UCSD-AML1 (cell line): ENCODE results near the gene PGAP2.
A peak's percentile ranks its signal among the peaks of the same experiment; 100 is the strongest.
"Not testable (repeated sequence)": the region's sequence is repeated elsewhere in the genome, so short reads cannot be mapped to it uniquely, and the experiment has no call there.

Experiments
- DNase-seq: peaks from one replicate; lab custom pipeline; 2025; ENCODE audit not compliant: unreplicated experiment; lab: John Stamatoyannopoulos, UW

PGAP2 gene

GRCh38 chr11:3803726-3804495 lies 4.4 kb upstream of the PGAP2 start:
- no peak for DNase-seq

DNA sequence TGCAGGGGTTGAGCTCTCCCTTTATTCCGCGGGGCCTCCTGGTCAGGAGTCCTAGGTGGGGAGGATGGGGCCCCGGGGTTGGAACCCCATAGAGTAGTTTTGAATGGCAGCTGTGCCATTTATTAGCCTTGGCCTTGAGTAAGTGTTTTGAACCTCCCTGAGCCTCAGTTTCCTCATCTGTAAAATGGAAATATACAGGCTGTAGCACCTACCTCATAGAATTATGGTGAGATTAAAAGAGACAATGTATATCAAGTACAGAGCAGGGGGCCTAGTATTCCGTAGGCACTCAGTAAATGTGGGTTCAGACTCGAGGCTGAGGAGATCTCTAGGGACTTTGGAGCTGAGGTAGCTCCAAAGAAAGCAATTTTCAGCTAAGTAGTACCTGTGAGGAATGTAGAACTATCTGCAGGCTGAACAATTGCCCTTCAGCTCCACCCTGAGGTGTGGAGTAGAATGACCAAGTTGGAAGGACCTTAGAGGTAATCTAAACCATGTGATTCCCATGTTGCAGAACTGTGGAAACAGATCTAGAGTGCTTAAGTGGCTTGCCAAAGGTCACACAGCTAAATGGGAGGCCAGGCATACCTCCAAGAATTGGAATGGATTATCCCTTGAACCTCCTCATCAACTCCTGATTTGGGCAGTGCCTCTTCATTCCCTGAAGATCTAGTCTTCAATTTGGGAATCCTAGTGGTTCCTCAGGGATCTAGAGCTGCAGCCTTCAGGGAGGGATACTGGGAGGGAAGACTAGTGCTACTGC lies 682 bp downstream of the PGAP2 start:
- DNase-seq, result no peak

- DNase-seq, result no peak
Observed at GRCh38 chr11:3809624-3809928, 1.2 kb downstream of the PGAP2 start.

DNA sequence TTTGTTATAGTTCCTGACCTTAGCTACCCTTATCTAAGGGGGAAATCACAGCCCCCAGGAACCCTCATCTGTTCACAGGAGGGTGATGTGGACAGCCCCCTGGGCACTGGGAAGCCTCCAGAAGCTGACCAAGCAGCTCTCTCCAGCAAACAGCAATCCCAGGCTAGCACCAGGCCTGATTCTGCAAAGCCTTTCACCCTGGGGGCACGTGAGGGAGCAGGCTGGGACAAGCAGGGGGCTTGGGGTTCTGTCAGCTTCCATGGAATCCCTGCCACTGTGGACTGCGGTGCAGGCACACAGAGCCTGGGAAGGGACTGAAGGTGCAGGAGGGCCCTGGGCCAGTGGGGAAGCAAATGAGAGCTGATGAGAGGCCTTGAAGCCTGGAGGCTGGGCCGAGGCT lies 2.1 kb downstream of the PGAP2 start:
- no peak for DNase-seq

GRCh38 chr11:3810951-3811350 lies 2.6 kb downstream of the PGAP2 start:
- no peak for DNase-seq

- not testable (repeated sequence) for DNase-seq
Observed at GRCh38 chr11:3814832-3815231, 6.5 kb downstream of the PGAP2 start.

DNA sequence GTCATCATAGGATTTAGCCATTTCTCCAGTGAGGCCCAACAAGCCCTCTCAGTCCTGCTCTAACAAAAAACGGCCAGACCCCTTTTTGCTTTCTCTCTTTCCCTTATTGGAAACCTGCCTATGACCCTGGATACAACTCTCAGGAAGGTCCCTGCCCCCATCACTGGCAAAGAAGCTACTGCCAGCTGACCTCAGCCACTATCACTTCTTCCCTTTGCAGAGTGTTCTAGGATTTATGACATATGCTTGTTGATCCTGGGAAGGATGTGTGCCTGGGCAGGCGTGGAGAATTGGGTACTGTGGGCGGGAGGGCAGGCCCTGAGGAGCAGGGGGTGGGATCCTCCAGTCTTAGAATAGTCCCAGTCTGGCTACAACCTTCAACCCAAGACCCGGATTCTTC lies 7.5 kb downstream of the PGAP2 start:
- DNase-seq, result no peak

DNA sequence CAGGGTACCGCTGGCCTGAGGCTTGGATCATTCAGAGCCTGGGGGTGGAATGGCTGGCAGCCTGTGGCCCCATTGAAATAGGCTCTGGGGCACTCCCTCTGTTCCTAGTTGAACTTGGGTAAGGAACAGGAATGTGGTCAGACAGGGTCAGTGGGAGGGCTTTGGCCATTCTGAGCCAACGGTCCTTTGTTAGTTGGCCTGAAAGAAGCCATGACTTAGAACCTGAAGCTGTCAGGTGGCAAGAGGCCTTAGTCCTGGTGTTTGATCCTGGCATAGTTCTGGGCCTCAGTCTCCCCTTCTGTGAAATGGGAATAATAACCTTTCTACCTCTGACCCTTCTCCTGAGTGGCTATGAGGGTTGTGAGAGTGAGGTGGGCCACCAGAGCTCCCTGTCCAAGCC lies 8.3 kb downstream of the PGAP2 start:
- DNase-seq, result no peak

- DNase-seq, result no peak
Observed at GRCh38 chr11:3817181-3817800, 8.9 kb downstream of the PGAP2 start.

GRCh38 chr11:3820971-3821370 lies 12.6 kb downstream of the PGAP2 start:
- DNase-seq, result no peak

DNA sequence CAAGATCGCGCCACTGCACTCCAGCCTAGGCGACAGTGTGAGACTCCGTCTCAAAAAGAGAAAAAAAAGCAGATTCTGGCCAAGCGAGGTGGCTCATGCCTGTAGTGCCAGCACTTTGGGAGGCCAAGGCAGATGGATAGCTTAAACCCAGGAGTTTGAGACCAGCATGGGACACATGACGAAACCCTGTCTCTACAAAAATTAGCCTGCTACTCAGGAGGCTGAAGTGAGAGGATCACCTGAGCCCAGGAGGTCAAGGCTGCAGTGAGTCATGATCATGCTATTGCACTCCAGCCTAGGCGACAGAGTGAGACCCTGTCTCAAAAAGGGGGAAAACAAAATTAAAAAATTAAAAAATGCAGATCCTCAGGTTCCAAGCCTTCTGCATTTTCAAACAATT lies 14.0 kb downstream of the PGAP2 start:
- DNase-seq, result no peak

DNA sequence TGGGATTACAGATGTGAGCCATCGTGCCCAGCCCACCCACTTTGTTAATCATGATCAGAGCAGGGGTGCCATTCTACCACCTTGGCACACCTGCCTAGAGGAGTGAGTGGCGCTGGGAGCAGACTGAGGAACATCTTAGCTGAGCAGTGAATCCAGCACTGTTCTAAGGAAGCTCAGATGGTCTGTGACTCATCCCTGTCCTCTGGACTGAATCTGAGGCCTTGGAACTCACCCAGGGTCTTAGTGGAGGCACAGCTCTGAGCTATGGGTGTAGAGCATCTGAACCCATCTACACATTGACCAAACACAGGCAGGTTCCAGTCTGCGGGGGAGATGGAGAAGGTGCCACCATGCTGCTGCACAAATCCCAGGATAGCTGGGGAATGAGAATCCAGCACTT lies 14.9 kb downstream of the PGAP2 start:
- DNase-seq, result no peak

GRCh38 chr11:3823762-3824506 lies 15.6 kb downstream of the PGAP2 start:
- no peak for DNase-seq

DNA sequence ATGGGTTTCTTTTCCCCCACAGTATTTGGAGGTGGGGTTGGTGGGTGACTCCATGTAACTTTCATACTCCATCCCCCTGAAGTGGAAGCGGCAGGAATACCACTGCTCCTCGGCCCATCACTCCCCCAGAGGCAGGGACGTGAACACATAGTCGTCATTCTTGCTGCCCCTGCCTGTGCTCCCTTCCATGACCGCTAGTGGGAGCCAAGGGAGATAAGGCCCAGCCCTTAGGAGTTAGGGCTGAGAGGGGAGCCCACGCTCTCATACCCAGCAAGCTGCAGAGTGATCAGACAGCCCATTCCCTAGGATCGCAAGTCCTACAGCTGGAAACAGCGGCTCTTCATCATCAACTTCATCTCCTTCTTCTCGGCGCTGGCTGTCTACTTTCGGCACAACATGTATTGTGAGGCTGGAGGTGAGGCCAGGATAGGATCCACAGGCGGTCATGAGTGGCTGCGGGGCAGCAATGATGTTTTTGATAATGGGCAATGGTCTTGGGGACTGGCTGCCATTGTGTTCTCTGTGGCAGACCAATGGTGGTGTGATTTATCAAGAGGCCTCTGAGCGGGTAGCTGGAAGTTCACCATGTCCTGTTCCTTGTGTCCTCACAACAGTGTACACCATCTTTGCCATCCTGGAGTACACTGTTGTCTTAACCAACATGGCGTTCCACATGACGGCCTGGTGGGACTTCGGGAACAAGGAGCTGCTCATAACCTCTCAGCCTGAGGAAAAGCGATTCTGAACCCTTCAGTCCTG lies 16.5 kb downstream of the PGAP2 start:
- DNase-seq, result peak; percentile 87

DNA sequence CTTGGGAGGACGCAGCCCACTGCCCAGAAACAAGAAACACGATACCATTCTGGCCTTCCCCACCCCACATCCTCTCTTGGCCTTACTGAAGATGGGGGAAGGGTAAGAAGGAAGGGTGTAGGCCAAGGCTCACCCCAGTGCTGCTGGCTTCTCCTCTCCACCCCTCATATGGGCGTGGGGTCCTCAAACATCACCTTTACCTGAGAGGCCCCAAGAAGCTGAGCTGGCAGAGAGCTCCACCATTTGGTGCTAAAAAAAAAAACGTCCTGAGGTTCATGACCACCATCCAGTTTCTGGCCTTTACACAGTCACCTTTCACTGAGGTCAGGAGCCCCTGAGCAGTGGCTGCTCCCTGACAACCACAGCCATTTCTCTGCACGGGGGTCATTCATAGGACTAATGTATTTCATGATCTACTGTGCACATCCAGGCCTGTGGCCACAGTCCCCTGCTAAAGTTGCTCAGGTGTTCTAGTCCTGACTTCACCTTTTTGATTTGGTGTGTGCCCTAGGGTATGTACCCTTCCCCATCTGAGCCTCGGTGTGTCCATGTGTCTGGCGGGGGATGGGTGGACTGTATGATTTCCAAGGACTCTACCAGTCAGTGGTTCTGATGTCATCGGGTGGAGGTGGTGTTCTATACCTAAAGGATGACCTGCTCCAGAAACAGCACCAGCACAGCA lies 17.3 kb downstream of the PGAP2 start:
- DNase-seq, result no peak

DNA sequence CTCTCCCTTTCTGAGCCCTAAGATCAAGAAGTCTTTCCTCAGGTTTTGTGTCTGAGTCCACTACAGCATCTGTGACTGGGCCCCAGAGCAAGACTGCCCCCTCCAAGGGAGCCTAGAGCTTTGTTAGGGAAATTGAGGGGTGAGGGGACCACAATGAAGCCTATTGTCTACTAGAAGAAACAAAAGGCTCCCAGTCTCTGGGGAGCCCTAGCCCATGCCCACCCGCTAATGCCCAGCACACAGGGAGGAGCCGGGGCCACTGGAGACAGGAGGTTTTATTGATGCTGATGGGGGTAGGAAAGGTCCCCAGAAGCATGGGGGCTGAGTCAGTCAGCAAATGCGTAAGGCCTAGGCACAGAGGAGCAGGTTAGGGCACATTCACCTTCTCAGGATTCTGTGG lies 18.4 kb downstream of the PGAP2 start:
- no peak for DNase-seq

- no peak for DNase-seq
Observed at GRCh38 chr11:3827434-3828186, 19.2 kb downstream of the PGAP2 start.

- DNase-seq, result no peak
Observed at GRCh38 chr11:3830088-3830487, 21.7 kb downstream of the PGAP2 start.

DNA sequence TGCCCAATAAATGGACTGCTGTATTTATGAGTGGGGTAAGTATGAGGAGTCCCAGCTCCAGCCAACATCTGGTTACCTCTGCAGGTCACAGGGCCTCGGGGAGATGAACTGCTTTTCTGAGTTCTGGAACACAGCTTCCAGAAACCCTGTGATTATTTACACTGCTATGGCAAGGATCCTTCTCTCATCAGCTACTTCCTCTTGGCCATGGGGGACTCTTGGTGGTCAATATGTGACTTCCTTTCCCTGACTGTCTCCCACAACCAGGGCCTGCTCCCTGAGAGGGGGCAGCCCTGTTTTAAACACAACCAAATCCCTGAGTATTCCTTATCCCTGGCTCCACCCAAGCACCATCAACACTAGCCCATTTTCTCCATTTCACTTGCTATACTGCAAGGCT lies 22.4 kb downstream of the PGAP2 start:
- DNase-seq, result no peak
